ENCODE data around the gene ACAP3.

GRCh38 chr1:1308756-1309250 lies 1.1 kb upstream of the ACAP3 start:
- TF ChIP-seq GATA2 (IDR thresholded peaks at IDR 0.05; ENCODE audit: low read depth, low read length) (no peak), GATA3 (IDR thresholded peaks at IDR 0.05; ENCODE audit: low read depth, low read length) (no peak)
